SKM-1 treated with dmso at 0.1 percent for 144 hours (cell line): ENCODE measurements around the gene HOXA7.

Experiments used
- DNase-seq: peaks from one replicate; lab custom pipeline; 2025; ENCODE audit not compliant: unreplicated experiment; lab: John Stamatoyannopoulos, UW

Gene HOXA7

DNA sequence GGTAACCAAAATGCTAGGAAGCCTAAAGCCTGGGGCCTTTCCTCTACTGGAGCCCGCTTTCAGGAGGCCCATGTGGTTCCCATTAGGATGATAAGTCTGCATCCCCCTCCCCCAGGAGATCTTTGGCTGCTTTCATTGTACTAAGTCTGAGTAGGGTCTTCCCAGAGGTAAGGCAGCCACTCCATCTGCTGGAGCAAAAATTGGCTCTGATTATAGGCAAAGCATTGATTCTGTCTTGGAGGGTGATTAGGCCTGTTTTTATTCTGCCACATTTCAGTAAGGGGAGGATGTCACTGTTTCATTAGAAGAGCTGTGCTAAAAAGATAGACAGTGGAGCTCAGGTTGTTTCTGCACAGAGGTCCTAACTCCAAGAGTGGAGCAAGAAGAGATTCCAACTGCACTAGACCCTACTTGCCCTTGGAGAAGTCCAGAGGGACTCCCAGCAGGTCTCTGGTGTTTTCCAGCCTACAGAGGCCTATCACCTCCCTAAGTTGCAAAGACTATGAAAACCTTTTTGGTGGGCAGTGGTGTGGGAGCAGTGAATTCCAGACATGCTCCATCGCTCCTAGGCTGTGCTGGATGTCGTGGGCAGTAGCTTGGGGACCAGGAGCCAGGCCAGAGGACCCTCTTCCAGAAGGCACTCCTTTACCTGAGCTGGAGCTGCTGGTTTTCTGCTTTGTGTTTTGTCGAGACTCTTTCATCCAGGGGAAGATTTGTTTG is 46.8 kb downstream of the HOXA7 start:
- no peak for DNase-seq

DNA sequence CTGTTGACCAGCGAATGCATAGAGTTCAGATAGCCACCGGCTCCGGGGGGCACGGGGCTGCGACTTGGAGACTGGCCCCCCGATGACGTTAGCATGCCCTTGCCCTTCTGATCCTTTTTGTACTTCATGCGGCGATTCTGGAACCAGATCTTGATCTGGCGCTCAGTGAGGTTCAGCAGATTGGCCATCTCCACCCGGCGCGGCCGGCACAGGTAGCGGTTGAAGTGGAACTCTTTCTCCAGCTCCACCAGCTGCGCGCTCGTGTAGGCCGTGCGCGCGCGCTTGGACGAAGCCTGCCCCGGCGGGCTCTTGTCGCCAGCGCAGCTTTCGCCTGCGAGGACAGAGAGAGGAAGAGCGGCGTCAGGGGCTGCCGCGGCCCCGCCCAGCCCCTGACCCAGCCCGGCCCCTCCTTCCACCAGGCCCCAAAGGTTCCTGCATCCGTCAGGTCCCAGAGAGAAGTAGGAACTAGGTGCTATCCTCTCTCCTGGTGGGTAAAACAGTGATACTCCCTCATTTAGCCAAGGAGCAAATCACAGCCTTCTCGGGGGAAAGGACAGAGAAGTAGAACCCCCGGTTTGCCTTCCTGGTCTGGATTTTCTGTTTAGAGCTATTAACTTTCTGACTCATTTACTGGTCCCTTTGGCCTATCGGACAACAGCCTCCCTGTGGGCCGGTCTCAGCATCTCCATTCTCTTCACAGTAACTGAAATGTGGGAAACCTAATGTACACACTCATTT is 47.9 kb downstream of the HOXA7 start:
- no peak for DNase-seq

DNA sequence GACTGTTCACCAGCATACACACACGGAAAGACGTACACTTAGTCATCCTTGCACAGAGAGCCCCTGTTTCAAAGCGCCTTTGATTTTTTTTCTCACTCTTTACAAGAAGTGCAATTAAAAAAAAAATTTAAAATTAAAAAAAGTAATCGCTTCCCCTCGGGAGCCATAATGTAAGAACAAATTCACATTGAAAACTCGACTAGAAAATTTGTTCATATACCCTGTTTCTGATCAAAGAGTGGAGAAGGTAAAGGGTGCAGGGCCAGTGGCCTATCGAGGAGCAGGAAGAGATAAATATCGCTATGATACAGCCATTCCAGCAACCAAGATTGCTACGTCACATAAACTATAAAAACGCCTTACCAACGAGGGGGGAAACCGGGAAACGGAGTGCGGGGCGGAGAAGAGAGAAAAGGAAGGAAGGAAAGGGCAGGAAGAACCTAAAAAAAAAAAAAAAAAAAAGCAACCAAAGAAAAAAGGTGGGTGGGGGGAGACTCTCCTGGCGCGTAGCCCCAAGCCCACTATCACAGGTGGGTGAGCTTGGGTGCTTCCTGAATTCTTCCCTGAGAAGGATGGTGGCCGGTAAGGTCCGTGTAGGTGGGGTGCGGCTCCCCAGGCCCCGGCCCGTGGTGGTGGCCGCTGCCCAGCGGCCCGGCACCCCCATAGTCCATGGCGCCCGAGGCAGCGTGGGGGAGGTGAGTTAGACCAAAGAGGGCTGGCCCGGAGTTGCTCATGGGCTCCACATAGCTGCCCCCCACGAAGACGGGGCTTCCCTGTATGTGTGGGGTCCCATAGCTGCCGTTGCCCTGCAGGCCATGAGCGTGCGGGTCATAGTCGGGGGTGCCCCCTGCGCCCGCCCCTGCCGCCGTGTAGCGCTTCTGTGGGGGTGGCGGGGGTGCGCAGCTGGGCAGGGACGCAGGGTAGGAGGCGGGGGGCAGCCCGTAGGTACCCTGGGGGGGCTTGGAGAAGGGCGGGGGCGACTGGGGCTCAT is 48.8 kb downstream of the HOXA7 start:
- no peak for DNase-seq

DNA sequence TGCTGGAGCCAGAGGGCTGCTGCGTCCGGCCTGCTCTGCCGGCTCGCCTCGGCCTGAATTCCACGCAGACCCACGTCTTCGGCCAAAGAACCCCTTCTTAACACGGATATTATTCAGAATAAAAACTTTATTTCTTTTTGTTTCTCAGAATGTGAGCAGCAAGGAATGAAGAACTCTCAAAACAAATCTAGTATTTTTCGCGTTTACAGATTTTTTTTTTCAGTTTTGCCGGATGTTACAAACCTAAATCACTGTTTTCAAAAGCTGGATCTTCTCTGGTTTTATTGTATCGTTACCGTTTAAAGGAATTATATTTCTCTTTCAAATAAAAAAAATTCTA is 49.6 kb downstream of the HOXA7 start:
- DNase-seq = no peak

DNA sequence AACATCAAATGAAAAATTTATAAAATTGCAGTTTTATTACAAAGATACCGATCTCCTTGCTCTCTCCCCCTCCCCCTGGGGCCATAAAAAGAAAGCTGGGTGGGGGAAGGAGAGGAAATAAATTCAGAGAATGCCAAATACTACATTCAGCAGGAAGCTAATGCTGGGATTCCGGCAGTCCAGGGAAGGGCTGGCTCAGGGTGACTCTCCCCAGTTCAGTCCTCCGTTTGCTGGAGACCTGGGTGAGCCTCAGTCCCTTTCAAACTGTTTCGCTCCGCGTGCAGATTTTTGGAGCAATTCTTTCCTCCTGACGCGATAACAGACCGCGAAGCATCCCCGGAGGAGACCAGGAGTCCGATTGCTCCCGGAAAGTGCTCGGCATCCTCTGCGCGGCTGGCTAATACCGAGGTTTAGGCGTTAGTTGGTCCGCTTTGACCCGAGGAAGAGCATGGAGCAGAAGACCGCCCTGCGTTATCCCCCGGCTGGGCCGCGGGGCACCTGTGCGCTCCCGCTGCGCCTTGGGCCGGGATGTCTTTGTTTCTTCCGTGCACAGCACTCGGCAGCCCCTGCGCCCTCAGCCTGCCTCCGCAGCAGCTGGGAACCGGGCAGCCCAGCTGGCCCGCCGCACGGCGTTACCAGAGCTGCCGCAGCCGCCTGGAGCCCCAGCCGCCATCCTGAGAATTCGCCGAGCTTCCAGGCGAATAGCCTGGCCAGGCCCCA is 50.1 kb downstream of the HOXA7 start:
- no peak for DNase-seq

DNA sequence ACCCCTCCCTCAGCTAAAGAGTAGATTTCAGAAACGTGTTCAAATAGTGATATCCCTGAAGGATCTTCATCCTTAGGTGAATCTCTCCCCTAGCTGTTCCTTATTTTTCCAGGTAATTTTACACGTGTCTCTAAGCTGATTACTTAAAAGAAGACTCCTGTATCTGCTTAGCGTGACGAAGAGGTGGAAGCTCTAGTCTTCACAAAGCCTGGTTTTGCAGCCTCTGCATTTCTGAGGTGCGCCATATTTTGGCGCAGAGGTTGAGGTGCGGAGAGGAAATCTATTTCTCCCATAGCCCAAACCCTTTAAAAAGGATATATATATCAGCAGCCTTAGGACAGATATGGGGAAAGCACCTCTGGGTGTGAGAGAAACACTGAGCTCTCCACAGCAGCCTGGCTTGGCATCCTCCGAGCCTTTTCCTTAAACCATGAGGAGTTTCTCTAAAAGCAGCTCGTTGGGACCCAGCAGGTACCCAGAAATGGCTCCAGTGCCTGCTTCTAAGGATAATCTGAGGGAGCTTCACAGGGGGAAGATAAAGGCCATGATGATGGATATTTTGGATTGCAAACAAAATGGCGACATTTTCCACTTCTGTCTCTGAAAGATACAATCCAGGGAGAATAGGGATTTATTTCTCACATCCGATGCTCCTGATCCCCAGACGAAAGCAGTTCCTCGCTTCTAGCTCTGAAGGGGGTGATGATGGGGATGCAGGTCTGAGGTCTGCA is 51.0 kb downstream of the HOXA7 start:
- no peak for DNase-seq

DNA sequence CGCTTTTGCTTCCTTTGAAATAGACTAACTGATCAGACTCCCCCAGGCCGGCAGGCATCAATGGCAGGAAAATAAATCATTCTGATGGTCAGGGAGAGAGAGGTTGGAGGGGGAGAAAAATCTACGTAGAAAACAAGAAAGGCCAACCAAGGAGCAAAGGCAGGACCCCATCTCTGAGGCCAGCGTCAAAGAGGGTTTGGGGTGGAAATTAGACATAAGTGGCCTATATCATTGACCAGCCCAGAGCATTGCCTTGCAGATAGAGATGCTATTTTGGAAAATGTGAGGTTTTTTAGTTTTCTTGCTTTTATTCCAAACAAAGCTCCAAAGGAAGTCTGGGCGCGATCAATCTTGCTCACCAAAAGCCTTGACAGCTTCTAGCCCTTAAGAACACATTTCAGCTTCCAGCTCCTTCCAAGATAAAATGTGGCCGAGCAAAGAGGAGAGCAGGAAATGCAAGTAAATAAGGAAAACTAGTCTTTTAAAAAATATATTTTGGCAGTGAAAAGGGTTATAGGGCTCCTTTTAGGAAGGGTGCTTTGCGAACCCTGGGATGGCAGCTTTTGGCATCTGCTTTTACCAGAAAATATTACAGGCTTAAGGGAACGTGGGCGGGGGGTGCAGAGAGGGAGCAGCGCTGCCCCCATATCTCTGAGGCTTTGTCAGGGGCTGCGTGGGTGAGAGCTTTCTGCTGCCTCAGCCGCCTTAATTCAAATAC is 52.0 kb downstream of the HOXA7 start:
- no peak for DNase-seq
